K562 (cell line): ENCODE results near the gene UVRAG. TPM values are rescaled to one million over a fixed set of nuclear protein-coding genes. Genes with fewer than 3 reads are reported as not detected.

Source experiments
- ATAC-seq: fragments of 200-7000 bp; cut with Tn5 transposase; 3 replicates; pipeline ENCODE4 v1.9.1; 2020; ENCODE audit warnings: moderate library complexity
- BruUV-seq: library from RNA; stranded (reverse); fragments of 400-500 nt; replicated peaks from 2 replicates; lab custom pipeline; 2021; lab: Mats Ljungman, UMichigan
- CTCF ChIA-PET: fragments of 300-600 bp; formaldehyde crosslinking; extraction: SDS; loops from one replicate; lab custom pipeline; 2021; ENCODE audit warnings: low intra/inter-chr PET ratio; lab: Yijun Ruan, JAX
- POLR2A ChIA-PET: fragments of 300-600, 350-650 bp; sonication (Branson Sonifier 250); formaldehyde crosslinking; extraction: SDS; loops from one replicate; lab custom pipeline; 2021; ENCODE audit warnings: antibody characterized with exemption, inconsistent platforms; lab: Yijun Ruan, JAX
- DNase-seq, 4 experiments: peaks; one replicate each; pipeline versions ENCODE4 v3.0.0 to v3.0.0-alpha.2; 2011 to 2018; ENCODE audit warnings: low spot score in 3 of 4, mixed read lengths in 3 of 4; ENCODE audit errors: extremely low read depth in 1 of 4
- FAIRE-seq: peaks from 2 replicates; lab custom pipeline; 2011; peaks lifted over from hg19 to GRCh38; lab: Jason Lieb, UNC
- H2AFZ ChIP-seq: 2 replicates; pipeline ENCODE4 v1.6.0; 2011; ENCODE audit warnings: low read depth, low read length, control low read depth, inconsistent platforms
- H3K27ac ChIP-seq: fragments of 200-600 bp; 3 replicates; pipeline ENCODE4 v1.8.0; 2011; ENCODE audit warnings: low read depth, mild to moderate bottlenecking, control low read depth, inconsistent platforms, low read length, moderate library complexity, mixed read lengths; ENCODE audit errors: extremely low read depth
- H3K27me3 ChIP-seq, 2 experiments: fragments of 300-600 bp in 1 of 2; 2 replicates in 1 of 2; 3 replicates in 1 of 2; pipeline versions ENCODE4 v1.6.0 to v1.8.0; 2011; ENCODE audit warnings: inconsistent platforms in 2 of 2, low read length in 2 of 2, mild to moderate bottlenecking in 1 of 2, mixed read lengths in 1 of 2, moderate library complexity in 1 of 2; ENCODE audit not compliant: control insufficient read depth in 2 of 2, insufficient read depth in 2 of 2
- H3K36me3 ChIP-seq: fragments of 300-600 bp; 3 replicates; pipeline ENCODE4 v1.8.0; 2011; ENCODE audit warnings: mild to moderate bottlenecking, low read length, inconsistent platforms; ENCODE audit not compliant: control insufficient read depth, insufficient read depth
- H3K4me1 ChIP-seq, 2 experiments: fragments of 200-600 bp in 1 of 2; replicated peaks in 1 of 2; 2 replicates in 1 of 2; 3 replicates in 1 of 2; pipeline versions ENCODE4 v1.5.1 to v1.8.0; 2011; ENCODE audit warnings: inconsistent platforms in 2 of 2, low read length in 2 of 2, mild to moderate bottlenecking in 1 of 2, mixed read lengths in 1 of 2, moderate library complexity in 1 of 2; ENCODE audit not compliant: control insufficient read depth in 2 of 2, insufficient read depth in 2 of 2
- H3K4me2 ChIP-seq: 2 replicates; pipeline ENCODE4 v1.6.1; 2011; ENCODE audit warnings: low read length, control low read depth, inconsistent platforms, mixed read lengths; ENCODE audit not compliant: insufficient read depth
- H3K4me3 ChIP-seq: fragments of 200-600 bp; sonication (generic), shearing (Covaris generic); 2 replicates; pipeline ENCODE4 v1.5.1; 2016; ENCODE audit warnings: control low read depth, inconsistent platforms
- H3K79me2 ChIP-seq: fragments of 200-600 bp; 3 replicates; pipeline ENCODE4 v1.8.0; 2011; ENCODE audit warnings: low read length, inconsistent platforms; ENCODE audit not compliant: control insufficient read depth, insufficient read depth
- H3K9ac ChIP-seq, 2 experiments: 2 replicates each; pipeline versions ENCODE4 v1.6.0 to v1.6.1; 2011; ENCODE audit warnings: low read depth in 2 of 2, low read length in 2 of 2, control low read depth in 1 of 2, inconsistent platforms in 1 of 2, mild to moderate bottlenecking in 1 of 2, mixed read lengths in 1 of 2; ENCODE audit not compliant: insufficient read depth in 1 of 2
- H3K9me1 ChIP-seq: one replicate; pipeline ENCODE4 v1.6.0; 2011; ENCODE audit warnings: inconsistent platforms, mild to moderate bottlenecking, low read length, moderate library complexity; ENCODE audit not compliant: control insufficient read depth, insufficient read depth
- H3K9me3 ChIP-seq: replicated peaks from 2 replicates; pipeline ENCODE4 v1.5.1; 2011; ENCODE audit warnings: low read depth, low read length, inconsistent platforms; ENCODE audit not compliant: control insufficient read depth, insufficient read depth
- H4K20me1 ChIP-seq: replicated peaks from 2 replicates; pipeline ENCODE4 v1.6.1; 2011; ENCODE audit warnings: low read length, inconsistent platforms, mixed read lengths; ENCODE audit not compliant: control insufficient read depth, insufficient read depth
- CEBPB ChIP-seq: fragments of 450-650 bp; IDR thresholded peaks from 2 replicates; pipeline ENCODE4 v1.6.1; 2016; ENCODE audit warnings: missing genetic modification characterization, missing compliant biosample characterization
- CREB3 ChIP-seq: fragments of 450-650 bp; conservative IDR thresholded peaks from 2 replicates; pipeline ENCODE4 v1.6.1; 2016; ENCODE audit warnings: missing genetic modification characterization, low read depth, mild to moderate bottlenecking, missing compliant biosample characterization, moderate library complexity
- DNMT1 ChIP-seq: fragments of 450-650 bp; IDR thresholded peaks from 2 replicates; pipeline ENCODE4 v1.6.1; 2016; ENCODE audit warnings: antibody characterized with exemption, mild to moderate bottlenecking
- ESRRA ChIP-seq: fragments of 450-650 bp; IDR thresholded peaks from 2 replicates; pipeline ENCODE4 v1.6.1; 2014; ENCODE audit warnings: low read depth, mild to moderate bottlenecking, moderate library complexity, borderline replicate concordance
- FOXM1 ChIP-seq, 2 experiments: fragments of 450-650 bp in 1 of 2; sonication (generic) in 1 of 2; formaldehyde crosslinking in 1 of 2; IDR thresholded peaks; 2 replicates each; pipeline versions ENCODE4 v1.6.1 to v1.9.0; 2017 to 2022; ENCODE audit warnings: low read depth in 2 of 2, mild to moderate bottlenecking in 2 of 2, missing genetic modification reagents in 1 of 2, moderate library complexity in 1 of 2
- HOXB6 ChIP-seq: fragments of 250-450 bp; sonication (Bioruptor Pico); IDR thresholded peaks from 2 replicates; pipeline ENCODE4 v1.5.1; 2022; ENCODE audit warnings: mild to moderate bottlenecking, borderline replicate concordance
- MAX ChIP-seq: sonication (generic); formaldehyde crosslinking; IDR thresholded peaks from 2 replicates; pipeline ENCODE4 v1.9.0; 2022; ENCODE audit warnings: mild to moderate bottlenecking, missing genetic modification reagents
- MITF ChIP-seq: IDR thresholded peaks from 2 replicates; pipeline ENCODE4 v1.6.1; 2014; ENCODE audit warnings: antibody characterized with exemption
- NCOA2 ChIP-seq, 2 experiments: fragments of 450-650 bp; IDR thresholded peaks; 2 replicates each; pipeline ENCODE4 v1.6.1; 2018; ENCODE audit warnings: mild to moderate bottlenecking in 2 of 2, moderate library complexity in 1 of 2; ENCODE audit not compliant: partially characterized antibody in 2 of 2
- PHB2 ChIP-seq: fragments of 450-650 bp; IDR thresholded peaks from 2 replicates; pipeline ENCODE4 v1.6.1; 2017; ENCODE audit warnings: low read depth
- SPI1 ChIP-seq: IDR thresholded peaks from 2 replicates; pipeline ENCODE4 v1.6.1; 2011; ENCODE audit warnings: low read depth, low read length, control low read depth, borderline replicate concordance
- TAF1 ChIP-seq: IDR thresholded peaks from 2 replicates; pipeline ENCODE4 v1.6.1; 2011; ENCODE audit warnings: mild to moderate bottlenecking, low read length, moderate library complexity; ENCODE audit not compliant: insufficient read depth, control insufficient read depth, severe bottlenecking; ENCODE audit errors: extremely low read depth
- ZNF124 ChIP-seq: sonication (generic); formaldehyde crosslinking; IDR thresholded peaks from 2 replicates; pipeline ENCODE4 v1.8.1; 2022; ENCODE audit warnings: missing genetic modification reagents
- ZNF232 ChIP-seq: sonication (generic); formaldehyde crosslinking; IDR thresholded peaks from 2 replicates; pipeline ENCODE4 v1.8.0; 2022; ENCODE audit warnings: mild to moderate bottlenecking, missing genetic modification reagents
- ZNF395 ChIP-seq: fragments of 200-800 bp; sonication (Bioruptor generic); IDR thresholded peaks from 2 replicates; pipeline ENCODE4 v1.6.1; 2017; ENCODE audit warnings: missing genetic modification characterization, missing compliant biosample characterization
- ZNF639 ChIP-seq, 2 experiments: fragments of 200-800 bp in 1 of 2; sonication (Bioruptor generic) in 1 of 2; sonication (generic) in 1 of 2; formaldehyde crosslinking in 1 of 2; IDR thresholded peaks in 1 of 2; conservative IDR thresholded peaks in 1 of 2; 2 replicates each; pipeline versions ENCODE4 v1.5.0 to v1.6.1; 2016 to 2020; ENCODE audit warnings: missing compliant biosample characterization in 1 of 2, missing genetic modification characterization in 1 of 2, missing genetic modification reagents in 1 of 2
- in situ Hi-C: fragments of 300-500 bp; cut with MboI; formaldehyde crosslinking; loops from 4 replicates; pipeline ENCODE4 v1.15.0; 2018; ENCODE audit warnings: inconsistent platforms, mixed read lengths
- intact Hi-C: fragments of 100-400 bp; cut with micrococcal nuclease; formaldehyde crosslinking; loops from 2 replicates; pipeline ENCODE4 v1.14.2; 2022
- polyA plus RNA-seq, 8 experiments: library from polyadenylated mRNA; depleted of rRNA in 4 of 8; stranded (reverse) in 5 of 8; unstranded in 3 of 8; fragments of >200 nt; fragmentation: Nextera tagmentation in 2 of 8; fragmentation: Illumina TruSeq in 1 of 8; extraction: Ambion mirVana in 2 of 8; extraction: Trizol in 1 of 8; gene quantifications; 2 replicates each; pipeline versions ENCODE4 v1.2.1 to v1.2.3, GENCODE V29; 2011 to 2014; ENCODE audit warnings: inconsistent platforms in 1 of 8, missing spikeins in 1 of 8
- total RNA-seq, 7 experiments: library from RNA; depleted of rRNA in 6 of 7; stranded (reverse); fragments of >200 nt in 6 of 7; fragmentation: Illumina TruSeq in 2 of 7; extraction: Trizol in 2 of 7; gene quantifications; 2 replicates each; pipeline versions ENCODE4 v1.2.1 to v1.2.3, GENCODE V29; 2011 to 2021; ENCODE audit warnings: low replicate concordance in 1 of 7

Gene UVRAG
- total and polyA plus RNA-seq, 9 of the 15 experiments (the other 6 are each of a cell fraction or from before 2014, with no cell fraction given): 3.1 to 17.8 (median 12.4) TPM

- H3K4me2 ChIP-seq: no peak overlapping the region
- no peaks in the 10 kb centered on the region for H3K79me2 ChIP-seq
- no peak overlapping the region for H3K9ac ChIP-seq
- H3K9me1 ChIP-seq: no peaks in the 10 kb centered on the region
- H4K20me1 ChIP-seq: no peaks in the 10 kb centered on the region
- no peak overlapping the region for H3K4me3 ChIP-seq
- H3K9me3 ChIP-seq: peaks cover 2% of the 10 kb centered on the region
- in situ Hi-C loops (no loop called here), intact Hi-C loops (no loop called here)
- BruUV-seq: no TSS peak
- no peaks in the 10 kb centered on the region for H3K27me3 ChIP-seq
- H3K36me3 ChIP-seq: peaks cover 12% of the 10 kb centered on the region; the same call in 2 of the 3 replicates
- no peak for FAIRE-seq
- TF ChIP-seq ZNF395: no peak
- no peak for TF ChIP-seq NCOA2 (IDR thresholded peaks at IDR 0.05; ENCODE audit: partially characterized antibody in 2 of 2)
- TF ChIP-seq CEBPB: no peak
- no peak for TF ChIP-seq MAX (CRISPR knock-in tag)
- no peak for TF ChIP-seq ZNF124 (CRISPR knock-in tag)
- no peak for TF ChIP-seq CREB3 (tag)
- TF ChIP-seq ZNF232 (CRISPR knock-in tag): no peak
- no peak for TF ChIP-seq HOXB6 (CRISPR knock-in tag)
- no peak for TF ChIP-seq FOXM1 (IDR thresholded peaks at IDR 0.05; ENCODE audit: low read depth)
- TF ChIP-seq FOXM1 (CRISPR knock-in tag; IDR thresholded peaks at IDR 0.05; ENCODE audit: low read depth): no peak
- peak; percentile 70 for TF ChIP-seq ESRRA
- peak; percentile 61; the same call in 1 of the 2 replicates for TF ChIP-seq SPI1
- no peak for TF ChIP-seq ZNF639 (CRISPR knock-in tag; conservative IDR thresholded peaks at IDR 0.05 in 1 of 2, IDR thresholded peaks at IDR 0.05 in 1 of 2)
- no peak for TF ChIP-seq TAF1
- no peak for TF ChIP-seq PHB2
- no peak for TF ChIP-seq MITF
- TF ChIP-seq DNMT1: no peak
- TF ChIP-seq, all 486 proteins: peak for 2
- Histone ChIP-seq H2AFZ (no peak overlapping the region), H3K4me1 (peaks cover 5 to 10% of the 10 kb centered on the region in 2 experiments; a peak in 2 of 5 replicates), H3K27ac (no peak overlapping the region)
- no peak for ATAC-seq
- ChIA-PET POLR2A (interaction anchor here (0.9 kb wide), 1 partner anchor 38 kb away, joined by 3 read pairs; no protein-coding TSS in a partner anchor), CTCF (no interaction called here)
- DNase-seq: no peak
These were observed 256.1 kb downstream of the UVRAG start for GRCh38 chr11:76071090-76071489.
